GM13977 (cell line): ENCODE results near the gene CLDN9.

Experiments
- DNase-seq: peaks from one replicate; pipeline ENCODE4 v3.0.0; 2012; ENCODE audit warnings: low spot score
- in situ Hi-C: fragments of 300-500 bp; cut with MboI; formaldehyde crosslinking; loops from one replicate; pipeline ENCODE4 v1.12.0; 2022; ENCODE audit warnings: low sequenced_read_pairs, low pct_unique_long_range_greater_than_20kb, mixed read lengths, inconsistent platforms; ENCODE audit not compliant: unreplicated experiment
- TF ChIP-seq, protein P1 (sequence below): IDR thresholded peaks from 2 replicates; pipeline ENCODE4 v1.5.1; 2012; ENCODE audit warnings: mild to moderate bottlenecking, control low read depth; ENCODE audit not compliant: insufficient read depth; ENCODE audit errors: extremely low read depth, missing control alignments

The CLDN9 gene

DNA sequence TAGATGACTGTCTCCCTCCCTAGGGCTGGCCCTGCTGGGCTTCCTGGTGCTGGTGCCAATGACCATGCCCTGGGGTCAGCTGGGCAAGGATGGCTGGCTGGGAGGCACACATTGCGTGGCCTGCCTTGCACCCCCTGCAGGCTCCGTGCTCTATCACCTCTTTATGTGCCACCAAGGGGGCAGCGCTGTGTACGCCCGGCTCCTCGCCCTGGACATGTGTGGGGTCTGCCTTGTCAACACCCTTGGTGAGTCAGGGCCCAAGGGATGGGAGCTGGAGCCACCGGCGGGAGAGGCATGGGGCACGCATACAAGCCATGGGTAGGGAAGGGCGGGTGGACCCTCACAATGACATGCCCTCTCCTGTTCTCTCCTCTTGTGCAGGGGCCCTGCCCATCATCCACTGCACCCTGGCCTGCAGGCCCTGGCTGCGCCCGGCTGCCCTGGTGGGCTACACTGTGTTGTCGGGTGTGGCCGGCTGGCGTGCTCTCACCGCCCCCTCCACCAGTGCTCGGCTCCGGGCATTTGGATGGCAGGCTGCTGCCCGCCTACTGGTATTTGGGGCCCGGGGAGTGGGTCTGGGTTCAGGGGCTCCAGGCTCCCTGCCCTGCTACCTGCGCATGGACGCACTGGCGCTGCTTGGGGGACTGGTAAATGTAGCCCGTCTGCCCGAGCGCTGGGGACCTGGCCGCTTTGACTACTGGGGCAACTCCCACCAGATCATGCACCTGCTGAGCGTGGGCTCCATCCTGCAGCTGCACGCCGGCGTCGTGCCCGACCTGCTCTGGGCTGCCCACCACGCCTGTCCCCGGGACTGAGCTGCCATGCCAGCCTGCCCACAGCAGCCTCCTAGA is 41.4 kb upstream of the CLDN9 start:
- in situ Hi-C loops, result no loop called here
- DNase-seq, result no peak
- TF ChIP-seq, protein P1, sequence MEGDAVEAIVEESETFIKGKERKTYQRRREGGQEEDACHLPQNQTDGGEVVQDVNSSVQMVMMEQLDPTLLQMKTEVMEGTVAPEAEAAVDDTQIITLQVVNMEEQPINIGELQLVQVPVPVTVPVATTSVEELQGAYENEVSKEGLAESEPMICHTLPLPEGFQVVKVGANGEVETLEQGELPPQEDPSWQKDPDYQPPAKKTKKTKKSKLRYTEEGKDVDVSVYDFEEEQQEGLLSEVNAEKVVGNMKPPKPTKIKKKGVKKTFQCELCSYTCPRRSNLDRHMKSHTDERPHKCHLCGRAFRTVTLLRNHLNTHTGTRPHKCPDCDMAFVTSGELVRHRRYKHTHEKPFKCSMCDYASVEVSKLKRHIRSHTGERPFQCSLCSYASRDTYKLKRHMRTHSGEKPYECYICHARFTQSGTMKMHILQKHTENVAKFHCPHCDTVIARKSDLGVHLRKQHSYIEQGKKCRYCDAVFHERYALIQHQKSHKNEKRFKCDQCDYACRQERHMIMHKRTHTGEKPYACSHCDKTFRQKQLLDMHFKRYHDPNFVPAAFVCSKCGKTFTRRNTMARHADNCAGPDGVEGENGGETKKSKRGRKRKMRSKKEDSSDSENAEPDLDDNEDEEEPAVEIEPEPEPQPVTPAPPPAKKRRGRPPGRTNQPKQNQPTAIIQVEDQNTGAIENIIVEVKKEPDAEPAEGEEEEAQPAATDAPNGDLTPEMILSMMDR, result no peak

DNA sequence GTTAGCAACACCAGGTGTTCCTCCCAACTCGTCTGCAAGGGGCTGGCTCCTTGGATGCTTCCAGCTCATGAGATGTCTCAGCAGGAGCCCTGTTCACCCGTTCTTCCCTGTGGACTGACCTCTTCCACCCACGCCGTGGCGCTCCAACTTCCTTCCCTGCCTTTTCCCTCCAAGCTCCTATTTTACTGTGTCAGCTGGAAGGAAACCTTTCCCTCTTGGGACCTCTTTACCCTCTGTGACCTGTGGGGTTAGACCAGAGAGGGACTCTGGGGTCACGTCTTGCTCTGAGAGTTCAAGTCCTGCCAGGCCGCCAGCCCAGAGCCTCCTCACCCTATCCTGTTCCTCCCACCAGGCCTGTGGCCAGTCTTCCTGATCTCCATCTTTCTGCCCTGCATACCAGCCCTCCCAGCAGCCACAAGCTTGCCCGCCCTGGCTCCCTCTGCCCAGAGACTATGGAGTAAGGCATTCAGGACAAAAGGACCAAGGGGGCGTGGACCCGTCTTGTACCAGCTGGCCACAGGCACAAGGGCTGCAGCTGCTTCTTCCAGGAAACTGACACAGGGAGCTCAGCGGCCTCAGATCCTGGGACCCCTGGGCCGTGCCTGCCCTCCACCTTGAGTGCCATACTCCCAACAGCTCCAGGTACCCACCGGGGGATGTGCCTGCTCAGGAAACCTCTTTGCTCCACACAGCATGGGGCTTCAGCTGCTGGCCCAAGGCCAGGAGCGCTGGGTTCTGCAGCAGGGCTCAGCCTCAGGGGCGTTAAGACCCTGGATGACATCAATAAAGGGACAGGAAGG is 40.5 kb upstream of the CLDN9 start:
- no peak for DNase-seq
- in situ Hi-C loops, result no loop called here
- TF ChIP-seq, protein P1, result no peak

- no peak for DNase-seq
- in situ Hi-C loops, result no loop called here
- TF ChIP-seq, protein P1, result no peak
Measured at GRCh38 chr16:2973093-2973492, 39.6 kb upstream of the CLDN9 start.

GRCh38 chr16:2973605-2974318 is 39.0 kb upstream of the CLDN9 start:
- TF ChIP-seq, protein P1, result no peak
- no peak for DNase-seq
- in situ Hi-C loops, result no loop called here

GRCh38 chr16:2974319-2975056 is 38.2 kb upstream of the CLDN9 start:
- TF ChIP-seq, protein P1, result no peak
- DNase-seq, result no peak
- in situ Hi-C loops, result no loop called here
